Loucy (cell line): ENCODE measurements around the gene MYNN.

Experiments
- EZH2phosphoT487 ChIP-seq: fragments of 200-600 bp; IDR thresholded peaks from 2 replicates; pipeline ENCODE4 v1.6.1; 2018; ENCODE audit warnings: antibody characterized with exemption, mild to moderate bottlenecking, moderate library complexity, borderline replicate concordance
- TF ChIP-seq, protein P1 (sequence below): fragments of 200-600 bp; sonication (generic); conservative IDR thresholded peaks from 2 replicates; pipeline ENCODE4 v1.5.1; 2014; ENCODE audit warnings: mild to moderate bottlenecking, antibody characterized with exemption, low read length

DNA sequence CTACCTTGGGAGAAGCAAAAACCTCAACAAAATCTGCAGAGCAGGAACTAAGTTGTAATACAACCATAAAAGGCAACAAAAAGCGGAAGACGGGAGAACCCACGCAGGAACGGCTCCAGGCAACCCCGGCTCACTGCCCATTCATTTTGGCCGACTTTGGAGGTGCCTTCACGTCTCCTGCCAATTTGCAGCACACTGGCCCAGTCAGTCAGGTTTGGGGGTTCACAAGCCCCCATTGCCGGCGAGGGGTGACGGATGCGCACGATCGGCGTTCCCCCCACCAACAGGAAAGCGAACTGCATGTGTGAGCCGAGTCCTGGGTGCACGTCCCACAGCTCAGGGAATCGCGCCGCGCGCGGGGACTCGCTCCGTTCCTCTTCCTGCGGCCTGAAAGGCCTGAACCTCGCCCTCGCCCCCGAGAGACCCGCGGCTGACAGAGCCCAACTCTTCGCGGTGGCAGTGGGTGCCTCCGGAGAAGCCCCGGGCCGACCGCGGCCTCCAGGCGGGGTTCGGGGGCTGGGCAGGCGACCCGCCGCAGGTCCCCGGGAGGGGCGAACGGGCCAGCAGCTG is 8.8 kb upstream of the MYNN start:
- TF ChIP-seq, protein P1, sequence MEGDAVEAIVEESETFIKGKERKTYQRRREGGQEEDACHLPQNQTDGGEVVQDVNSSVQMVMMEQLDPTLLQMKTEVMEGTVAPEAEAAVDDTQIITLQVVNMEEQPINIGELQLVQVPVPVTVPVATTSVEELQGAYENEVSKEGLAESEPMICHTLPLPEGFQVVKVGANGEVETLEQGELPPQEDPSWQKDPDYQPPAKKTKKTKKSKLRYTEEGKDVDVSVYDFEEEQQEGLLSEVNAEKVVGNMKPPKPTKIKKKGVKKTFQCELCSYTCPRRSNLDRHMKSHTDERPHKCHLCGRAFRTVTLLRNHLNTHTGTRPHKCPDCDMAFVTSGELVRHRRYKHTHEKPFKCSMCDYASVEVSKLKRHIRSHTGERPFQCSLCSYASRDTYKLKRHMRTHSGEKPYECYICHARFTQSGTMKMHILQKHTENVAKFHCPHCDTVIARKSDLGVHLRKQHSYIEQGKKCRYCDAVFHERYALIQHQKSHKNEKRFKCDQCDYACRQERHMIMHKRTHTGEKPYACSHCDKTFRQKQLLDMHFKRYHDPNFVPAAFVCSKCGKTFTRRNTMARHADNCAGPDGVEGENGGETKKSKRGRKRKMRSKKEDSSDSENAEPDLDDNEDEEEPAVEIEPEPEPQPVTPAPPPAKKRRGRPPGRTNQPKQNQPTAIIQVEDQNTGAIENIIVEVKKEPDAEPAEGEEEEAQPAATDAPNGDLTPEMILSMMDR = no peak
- no peak for TF ChIP-seq EZH2phosphoT487
